T-cell (primary cell): ENCODE data around the gene DNAAF8. TPM values are rescaled to one million over a fixed set of nuclear protein-coding genes. Genes with fewer than 3 reads are reported as not detected.

Experiments used
- ATAC-seq, 4 experiments: fragments of 200-7000 bp in 3 of 4; fragments of 150-1000 bp in 1 of 4; cut with Tn5 transposase; replicated peaks in 1 of 4; 1 replicate in 3 of 4; 2 replicates in 1 of 4; pipeline ENCODE4 v1.10.0; 2021; ENCODE audit warnings: moderate library complexity in 3 of 4, mild to moderate bottlenecking in 2 of 4, moderate number of reproducible peaks in 1 of 4
- CTCF ChIA-PET, 2 donors: fragments of 300-600 bp; sonication (Branson Sonifier 250); formaldehyde crosslinking; loops; one replicate each; lab custom pipeline; 2022; ENCODE audit warnings: antibody characterized with exemption in 2 of 2; lab: Charles Lee
- POLR2A ChIA-PET, 2 donors: fragments of 300-600 bp; sonication (Branson Sonifier 250); formaldehyde crosslinking; loops; one replicate each; lab custom pipeline; 2022; ENCODE audit warnings: antibody characterized with exemption in 2 of 2; lab: Charles Lee
- DNase-seq, 35 experiments: peaks; one replicate each; pipeline versions ENCODE4 v3.0.0 to v3.0.0-alpha.2; 2013 to 2023
- H3K27ac ChIP-seq: one replicate; pipeline ENCODE4 v1.5.1; 2013; ENCODE audit warnings: low read length
- H3K27me3 ChIP-seq, 2 experiments: replicated peaks in 1 of 2; 1 replicate in 1 of 2; 2 replicates in 1 of 2; pipeline versions ENCODE4 v1.6.1 to v1.7.0; 2013; ENCODE audit warnings: low read length in 1 of 2, mixed read lengths in 1 of 2; ENCODE audit not compliant: control insufficient read depth in 2 of 2, insufficient read depth in 2 of 2; ENCODE audit errors: extremely low read depth in 1 of 2
- H3K36me3 ChIP-seq, 2 donors: 1 replicate in 1 of 2; 2 replicates in 1 of 2; pipeline versions ENCODE4 v1.6.1 to v1.7.0; 2013; ENCODE audit warnings: low read length in 1 of 2; ENCODE audit not compliant: control insufficient read depth in 2 of 2, insufficient read depth in 1 of 2; ENCODE audit errors: extremely low read depth in 1 of 2
- H3K4me1 ChIP-seq, 2 experiments: 1 replicate in 1 of 2; 2 replicates in 1 of 2; pipeline versions ENCODE4 v1.6.1 to v1.7.0; 2013; ENCODE audit warnings: low read length in 2 of 2, mixed read lengths in 1 of 2; ENCODE audit not compliant: insufficient read depth in 2 of 2, control insufficient read depth in 1 of 2; ENCODE audit errors: extremely low read depth in 1 of 2
- H3K4me3 ChIP-seq, 2 donors: 1 replicate in 1 of 2; 2 replicates in 1 of 2; pipeline versions ENCODE4 v1.5.1 to v1.7.0; 2013; ENCODE audit warnings: mild to moderate bottlenecking in 2 of 2, low read length in 1 of 2, moderate library complexity in 1 of 2; ENCODE audit not compliant: control insufficient read depth in 1 of 2; ENCODE audit errors: extremely low read depth in 1 of 2
- H3K9me3 ChIP-seq: 2 replicates; pipeline ENCODE4 v1.7.0; 2013
- H3K27ac Mint-ChIP-seq, 2 donors: one replicate each; pipeline ENCODE4 v1.8.0; 2020 to 2021; ENCODE audit warnings: mild to moderate bottlenecking in 2 of 2, mixed read lengths in 2 of 2
- H3K27me3 Mint-ChIP-seq, 2 donors: one replicate each; pipeline ENCODE4 v1.8.0; 2021 to 2022; ENCODE audit warnings: mixed read lengths in 2 of 2
- H3K36me3 Mint-ChIP-seq: one replicate; pipeline ENCODE4 v1.8.0; 2021; ENCODE audit warnings: mixed read lengths
- H3K4me1 Mint-ChIP-seq, 3 donors: one replicate each; pipeline ENCODE4 v1.8.0; 2020 to 2022; ENCODE audit warnings: mixed read lengths in 3 of 3, mild to moderate bottlenecking in 1 of 3
- H3K4me3 Mint-ChIP-seq, 3 donors: one replicate each; pipeline ENCODE4 v1.8.0; 2020 to 2022; ENCODE audit warnings: mild to moderate bottlenecking in 3 of 3, mixed read lengths in 3 of 3, moderate library complexity in 3 of 3
- H3K9me3 Mint-ChIP-seq, 3 donors: one replicate each; pipeline ENCODE4 v1.8.0; 2020 to 2022; ENCODE audit warnings: mixed read lengths in 3 of 3
- WGBS: methylation state at CpG from one replicate; pipeline ENCODE4 v1.1.5; 2013; ENCODE audit warnings: missing lambda C conversion rate; ENCODE audit not compliant: insufficient coverage; 5-methylcytosine and 5-hydroxymethylcytosine counted together
- total RNA-seq, 35 experiments: library from RNA in 6 of 35; stranded (reverse) in 6 of 35; fragments of 120-200 nt in 1 of 35; gene quantifications; one replicate each; pipeline versions ENCODE4 v1.2.1 to v1.2.4 and lab custom pipeline; 2013 to 2026

DNAAF8 gene
- total RNA-seq, 5 donors from 2014 or later (not counting 1 experiment from before 2014, with no cell fraction given), result 0.13 to 0.70 (median 0.34) TPM; not detected in 1

DNA sequence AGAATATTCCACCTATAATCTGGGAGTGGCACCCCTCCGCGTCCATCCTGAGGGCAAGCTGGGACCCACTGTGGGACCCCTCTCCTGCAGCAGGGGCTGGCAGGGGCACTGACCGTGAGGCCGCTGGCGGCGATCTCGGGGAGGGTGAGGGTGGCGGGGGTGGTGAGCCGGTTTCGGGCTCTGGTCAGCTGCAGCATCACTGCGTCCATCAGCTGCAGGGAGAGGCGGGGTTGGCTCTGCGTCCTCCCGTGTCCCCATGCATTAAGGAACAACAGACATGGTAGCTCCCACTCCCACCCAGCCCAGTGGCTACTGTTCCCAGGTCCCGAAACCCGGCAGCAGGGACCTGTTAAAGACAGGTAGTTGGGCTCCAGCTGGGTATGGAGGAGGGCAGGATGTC is 64.1 kb downstream of the DNAAF8 start:
- POLR2A ChIA-PET, result no interaction called here
- Mint-ChIP-seq H3K9me3 (no peaks in the 10 kb centered on the region), H3K27ac (no peak overlapping the region), H3K36me3 (no peaks in the 10 kb centered on the region), H3K27me3 (no peaks in the 10 kb centered on the region), H3K4me3 (no peak overlapping the region), H3K4me1 (peaks cover 7 to 19% (median 16%) of the 10 kb centered on the region in 3 donors)
- H3K27ac ChIP-seq, result no peak overlapping the region
- H3K4me3 ChIP-seq, result no peak overlapping the region
- H3K27me3 ChIP-seq, result no peaks in the 10 kb centered on the region
- CTCF ChIA-PET, result no interaction called here
- ATAC-seq (no peak), DNase-seq (no peak)
- 96% methylated on average over 7 of the region's 16 CpGs for WGBS
- H3K36me3 ChIP-seq, result peaks cover 0 to 3% of the 10 kb centered on the region in 2 donors
- H3K9me3 ChIP-seq, result no peaks in the 10 kb centered on the region
- H3K4me1 ChIP-seq, result peaks cover 2 to 21% of the 10 kb centered on the region in 2 experiments

Other genes with a start within 250 kb of the DNAAF8 start
- 10 to 100 TPM; 28.6 to 31.3 (median 29.7) TPM for gene CDIP1, start 195.8 kb upstream of the DNAAF8 start, total RNA-seq
- gene C16orf96, start 178.2 kb upstream of the DNAAF8 start, total RNA-seq, result under 1 TPM; 0.30 to 0.66 (median 0.50) TPM
- 10 to 100 TPM; 26.0 to 53.1 (median 47.6) TPM for gene UBALD1, start 119.6 kb upstream of the DNAAF8 start, total RNA-seq
- gene MGRN1, start 109.7 kb upstream of the DNAAF8 start, total RNA-seq, result 10 to 100 TPM; 63.1 to 76.8 (median 72.2) TPM
- gene NUDT16L1, start 41.0 kb upstream of the DNAAF8 start, total RNA-seq, result 10 to 100 TPM; 53.3 to 64.0 (median 62.2) TPM
- gene ANKS3, start 266 bp upstream of the DNAAF8 start, total RNA-seq, result 10 to 100 TPM; 24.2 to 37.1 (median 32.2) TPM
- 10 to 100 TPM; 19.7 to 36.6 (median 32.4) TPM for gene ZNF500, start 32.6 kb downstream of the DNAAF8 start, total RNA-seq
- gene SEPTIN12, start 53.8 kb downstream of the DNAAF8 start, total RNA-seq, result not detected
- gene SMIM22, start 60.8 kb downstream of the DNAAF8 start, total RNA-seq, result not detected
- gene ROGDI, start 68.1 kb downstream of the DNAAF8 start, total RNA-seq, result 10 to 100 TPM; 12.1 to 20.2 (median 13.2) TPM
- 100 to 1,000 TPM in 3 of 5 donors, 10 to 100 TPM in 2; 95.5 to 106 (median 102) TPM for gene GLYR1, start 112.8 kb downstream of the DNAAF8 start, total RNA-seq
- 10 to 100 TPM; 41.8 to 53.7 (median 48.2) TPM for gene UBN1, start 112.9 kb downstream of the DNAAF8 start, total RNA-seq
- under 1 TPM in 3 of 5 donors, not detected in 2; 0.10 to 0.32 (median 0.12) TPM for gene PPL, start 202.6 kb downstream of the DNAAF8 start, total RNA-seq
- under 1 TPM in 1 of 5 donors, not detected in 4; 0.05 TPM for gene SEC14L5, start 223.8 kb downstream of the DNAAF8 start, total RNA-seq